Naive thymus-derived CD4-positive, alpha-beta T cell (primary cell): ENCODE data around the gene SPOP. TPM values are rescaled to one million over a fixed set of nuclear protein-coding genes. Genes with fewer than 3 reads are reported as not detected.

Experiments
- polyA plus RNA-seq, 2 donors: library from polyadenylated mRNA; unstranded; fragments of 300-500 nt; fragmentation: Illumina TruSeq; gene quantifications; one replicate each; pipeline ENCODE4 v1.2.3, GENCODE V29; 2021
- total RNA-seq, 6 experiments: library from RNA in 5 of 6; stranded (reverse) in 5 of 6; gene quantifications; 1 replicate in 5 of 6; 2 replicates in 1 of 6; pipeline ENCODE4 v1.2.3 and lab custom pipeline; 2021 to 2026

SPOP gene
- total and polyA plus RNA-seq, 7 experiments from 2014 or later = 59.6 to 151 (median 81.2) TPM

Other genes with a start within 250 kb of the SPOP start
- gene NGFR, start 182.8 kb downstream of the SPOP start, total RNA-seq = under 1 TPM in 3 of 5 experiments, not detected in 2; 0.07 to 0.17 (median 0.16) TPM
- gene NGFR, start 182.8 kb downstream of the SPOP start, polyA plus RNA-seq = not detected
- gene NXPH3, start 102.2 kb downstream of the SPOP start, total RNA-seq = not detected
- not detected for gene NXPH3, start 102.2 kb downstream of the SPOP start, polyA plus RNA-seq
- 10 to 100 TPM; 42.1 to 83.0 (median 49.0) TPM for gene SLC35B1, start 29.9 kb upstream of the SPOP start, total RNA-seq
- 10 to 100 TPM; 23.4 to 28.5 TPM for gene SLC35B1, start 29.9 kb upstream of the SPOP start, polyA plus RNA-seq
- 10 to 100 TPM; 31.8 to 99.1 (median 58.5) TPM for gene FAM117A, start 86.0 kb upstream of the SPOP start, total RNA-seq
- 10 to 100 TPM; 47.2 to 59.0 TPM for gene FAM117A, start 86.0 kb upstream of the SPOP start, polyA plus RNA-seq
- gene KAT7, start 110.6 kb upstream of the SPOP start, total RNA-seq = 100 to 1,000 TPM in 4 of 5 experiments, 10 to 100 TPM in 1; 85.6 to 195 (median 132) TPM
- 10 to 100 TPM; 39.2 to 54.8 TPM for gene KAT7, start 110.6 kb upstream of the SPOP start, polyA plus RNA-seq
- gene TAC4, start 170.0 kb upstream of the SPOP start, total RNA-seq = not detected
- gene TAC4, start 170.0 kb upstream of the SPOP start, polyA plus RNA-seq = not detected